IMR-90 (cell line): ENCODE measurements around the gene POLR3E. TPM values are rescaled to one million over a fixed set of nuclear protein-coding genes. Genes with fewer than 3 reads are reported as not detected.

Experiments
- ATAC-seq: fragments of 200-7000 bp; cut with Tn5 transposase; 2 replicates; pipeline ENCODE4 v1.9.1; 2020; ENCODE audit warnings: low read depth, mild to moderate bottlenecking, moderate library complexity
- BruUV-seq: library from RNA; stranded (reverse); fragments of 400-500 nt; replicated peaks from 2 replicates; lab custom pipeline; 2021; lab: Mats Ljungman, UMichigan
- CTCF ChIA-PET: fragments of 300-600 bp; formaldehyde crosslinking; extraction: SDS; loops from one replicate; lab custom pipeline; 2021; ENCODE audit warnings: antibody characterized with exemption; lab: Yijun Ruan, JAX
- POLR2A ChIA-PET: fragments of 300-600 bp; sonication (Branson Sonifier 250); formaldehyde crosslinking; loops from one replicate; lab custom pipeline; 2022; ENCODE audit warnings: antibody characterized with exemption; ENCODE audit not compliant: unreplicated experiment; lab: Charles Lee
- DNase-seq: peaks from one replicate; pipeline ENCODE4 v3.0.0; 2013
- H2AFZ ChIP-seq: replicated peaks from 2 replicates; pipeline ENCODE3; 2013; ENCODE audit warnings: low read length, mild to moderate bottlenecking; ENCODE audit not compliant: poor library complexity
- H2AK5ac ChIP-seq: 2 replicates; pipeline ENCODE4 v1.6.1; 2013; ENCODE audit warnings: low read depth, low read length, inconsistent platforms
- H2AK9ac ChIP-seq: replicated peaks from 2 replicates; pipeline ENCODE3; 2013; ENCODE audit warnings: mild to moderate bottlenecking, low read depth, low read length, moderate library complexity; ENCODE audit not compliant: poor library complexity
- H2BK120ac ChIP-seq: 2 replicates; pipeline ENCODE4 v1.6.1; 2013; ENCODE audit warnings: low read depth, low read length, inconsistent platforms
- H2BK15ac ChIP-seq: 3 replicates; pipeline ENCODE4 v1.6.1; 2013; ENCODE audit warnings: low read depth, low read length, inconsistent platforms
- H2BK20ac ChIP-seq: 2 replicates; pipeline ENCODE4 v1.6.1; 2013; ENCODE audit warnings: low read depth, mild to moderate bottlenecking, inconsistent platforms, low read length, moderate library complexity
- H2BK5ac ChIP-seq: 2 replicates; pipeline ENCODE4 v1.6.1; 2013; ENCODE audit warnings: mild to moderate bottlenecking, low read depth, low read length, inconsistent platforms; ENCODE audit not compliant: poor library complexity, severe bottlenecking
- H3K14ac ChIP-seq: replicated peaks from 2 replicates; pipeline ENCODE4 v1.6.1; 2013; ENCODE audit warnings: low read depth, low read length, inconsistent platforms
- H3K18ac ChIP-seq: 2 replicates; pipeline ENCODE4 v1.6.1; 2013; ENCODE audit warnings: low read depth, low read length, control low read depth
- H3K23ac ChIP-seq: 2 replicates; pipeline ENCODE4 v1.6.1; 2013; ENCODE audit warnings: low read depth, low read length, inconsistent platforms
- H3K27ac ChIP-seq: 2 replicates; pipeline ENCODE4 v1.5.1; 2013; ENCODE audit warnings: mild to moderate bottlenecking, control low read depth, low read length; ENCODE audit not compliant: insufficient read depth
- H3K27me3 ChIP-seq: 2 replicates; pipeline ENCODE4 v1.6.1; 2013; ENCODE audit warnings: low read length; ENCODE audit not compliant: control insufficient read depth, insufficient read depth
- H3K36me3 ChIP-seq: 2 replicates; pipeline ENCODE4 v1.6.1; 2013; ENCODE audit warnings: low read length, mixed read lengths; ENCODE audit not compliant: control insufficient read depth, insufficient read depth
- H3K4ac ChIP-seq: 2 replicates; pipeline ENCODE4 v1.6.1; 2013; ENCODE audit warnings: low read depth, low read length, inconsistent platforms
- H3K4me1 ChIP-seq: 2 replicates; pipeline ENCODE4 v1.6.1; 2013; ENCODE audit warnings: low read length, mixed read lengths; ENCODE audit not compliant: control insufficient read depth, insufficient read depth
- H3K4me2 ChIP-seq: 2 replicates; pipeline ENCODE4 v1.6.1; 2013; ENCODE audit warnings: low read depth, mild to moderate bottlenecking, control low read depth, low read length, moderate library complexity
- H3K4me3 ChIP-seq: 2 replicates; pipeline ENCODE4 v1.5.1; 2013; ENCODE audit warnings: low read depth, mild to moderate bottlenecking, control low read depth, low read length, moderate library complexity; ENCODE audit not compliant: insufficient read depth
- H3K56ac ChIP-seq: 2 replicates; pipeline ENCODE4 v1.6.1; 2013; ENCODE audit warnings: low read length, inconsistent platforms; ENCODE audit not compliant: insufficient read depth; ENCODE audit errors: extremely low read depth
- H3K79me1 ChIP-seq, 2 experiments: 2 replicates each; pipeline ENCODE4 v1.6.1; 2013; ENCODE audit warnings: low read length in 2 of 2, inconsistent platforms in 1 of 2, low read depth in 1 of 2
- H3K9ac ChIP-seq: 2 replicates; pipeline ENCODE4 v1.6.1; 2013; ENCODE audit warnings: low read depth, low read length, control low read depth
- H3K9me1 ChIP-seq: 2 replicates; pipeline ENCODE4 v1.6.1; 2013; ENCODE audit warnings: low read length, inconsistent platforms; ENCODE audit not compliant: insufficient read depth
- H3K9me3 ChIP-seq: 2 replicates; pipeline ENCODE4 v1.6.1; 2013; ENCODE audit warnings: low read length; ENCODE audit not compliant: control insufficient read depth, insufficient read depth
- H4K20me1 ChIP-seq: 2 replicates; pipeline ENCODE4 v1.6.1; 2013; ENCODE audit warnings: low read length, inconsistent platforms; ENCODE audit not compliant: insufficient read depth
- H4K5ac ChIP-seq: 2 replicates; pipeline ENCODE4 v1.6.1; 2013; ENCODE audit warnings: mild to moderate bottlenecking, low read depth, low read length, control low read depth
- H4K8ac ChIP-seq, 2 experiments: 2 replicates each; pipeline ENCODE4 v1.6.1; 2013; ENCODE audit warnings: low read depth in 2 of 2, low read length in 2 of 2, control low read depth in 1 of 2, inconsistent platforms in 1 of 2
- H4K91ac ChIP-seq: 2 replicates; pipeline ENCODE4 v1.6.1; 2013; ENCODE audit warnings: low read depth, low read length, inconsistent platforms; ENCODE audit not compliant: insufficient read depth
- BHLHE40 ChIP-seq: fragments of 150-350 bp; IDR thresholded peaks from 2 replicates; pipeline ENCODE4 v1.6.1; 2016; ENCODE audit warnings: mild to moderate bottlenecking, low read depth, low read length
- FOS ChIP-seq: fragments of 150-350 bp; IDR thresholded peaks from 2 replicates; pipeline ENCODE4 v1.6.1; 2016; ENCODE audit warnings: low read depth, low read length
- RFX5 ChIP-seq: IDR thresholded peaks from 2 replicates; pipeline ENCODE4 v1.8.0; 2012; ENCODE audit warnings: low read depth, mild to moderate bottlenecking, low read length, moderate library complexity
- SMC3 ChIP-seq: fragments of 150-350 bp; IDR thresholded peaks from 2 replicates; pipeline ENCODE4 v1.6.1; 2016; ENCODE audit warnings: low read depth, mild to moderate bottlenecking, antibody characterized with exemption, low read length, moderate library complexity
- WGBS, 2 experiments: methylation state at CpG; one replicate each; pipeline versions ENCODE4 v1.1.5 to v1.1.7; 2013; ENCODE audit warnings: missing lambda C conversion rate in 2 of 2; ENCODE audit not compliant: insufficient read length in 1 of 2; ENCODE audit errors: extremely low coverage in 2 of 2; 5-methylcytosine and 5-hydroxymethylcytosine counted together
- dilution Hi-C: fragments of 300-500 bp; cut with HindIII; formaldehyde crosslinking; loops from one replicate; pipeline ENCODE4 v1.14.3; 2018; ENCODE audit warnings: low sequenced_read_pairs; ENCODE audit not compliant: unreplicated experiment
- in situ Hi-C: fragments of 300-500 bp; cut with MboI; formaldehyde crosslinking; loops from 3 replicates; pipeline ENCODE4 v1.14.3; 2019; ENCODE audit warnings: low sequenced_read_pairs, inconsistent platforms, mixed read lengths
- intact Hi-C: fragments of 100-400 bp; cut with micrococcal nuclease; formaldehyde crosslinking; loops from 2 replicates; pipeline ENCODE4 v1.10.0; 2022
- polyA plus RNA-seq, 3 experiments: library from polyadenylated mRNA; depleted of rRNA; stranded (reverse); fragments of >200 nt; gene quantifications; 2 replicates each; pipeline ENCODE4 v1.2.3, GENCODE V29; 2012; ENCODE audit warnings: low replicate concordance in 1 of 3
- total RNA-seq: library from RNA; depleted of rRNA; stranded (reverse); fragments of >200 nt; gene quantifications from 2 replicates; pipeline ENCODE4 v1.2.3, GENCODE V29; 2012
- TF ChIP-seq, protein P1 (sequence below): conservative IDR thresholded peaks from 2 replicates; pipeline ENCODE4 v1.5.1; 2012; ENCODE audit warnings: mild to moderate bottlenecking, low read depth, low read length, improper control_type of control experiment

The POLR3E gene
- total and polyA plus RNA-seq, 2 of the 4 experiments (the other 2 are of a cell fraction): 19.9 to 46.0 TPM

DNA sequence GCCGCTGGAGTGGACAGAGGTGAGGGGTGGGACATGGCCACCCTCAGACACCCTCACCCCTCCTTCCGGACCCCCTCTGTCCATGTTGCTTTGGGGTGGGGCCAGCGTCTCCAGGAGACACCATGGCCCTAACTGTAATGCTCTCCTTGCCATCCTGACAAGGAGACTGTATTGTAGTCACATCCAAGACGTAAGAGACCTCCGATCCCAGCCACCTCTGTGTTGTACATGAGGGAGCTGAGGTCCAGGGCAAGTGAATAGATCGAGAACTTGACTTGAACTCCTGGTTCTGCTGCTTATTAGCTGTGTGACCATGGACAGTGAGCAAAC, 30.2 kb downstream of the POLR3E start:
- no peak overlapping the region for H2BK15ac ChIP-seq
- H2AFZ ChIP-seq: no peak overlapping the region
- intact Hi-C loops: no loop called here
- in situ Hi-C loops: loop anchor here (25.0 kb wide), 1 partner anchor 1165 kb away; the partner anchor contains the start of genes DNAH3 and LDAF1
- H3K9ac ChIP-seq: no peak overlapping the region
- CTCF ChIA-PET: no interaction called here
- no peak for DNase-seq
- dilution Hi-C loops: no loop called here
- H2AK9ac ChIP-seq: no peak overlapping the region
- no peaks in the 10 kb centered on the region for H3K4me1 ChIP-seq
- POLR2A ChIA-PET: no interaction called here
- peaks cover 8% of the 10 kb centered on the region; the same call in 1 of the 2 replicates for H4K20me1 ChIP-seq
- H3K4ac ChIP-seq: no peak overlapping the region
- H3K14ac ChIP-seq: no peak overlapping the region
- H3K56ac ChIP-seq: no peak overlapping the region
- WGBS, 2 experiments: no CpG with 5 or more reads among the region's 6 CpGs
- no peak overlapping the region for H2BK20ac ChIP-seq
- H3K4me3 ChIP-seq: no peak overlapping the region
- no peak overlapping the region for H2BK120ac ChIP-seq
- H3K4me2 ChIP-seq: no peak overlapping the region
- no peak for ATAC-seq
- H4K5ac ChIP-seq: no peak overlapping the region
- BruUV-seq: no TSS peak
- no peak overlapping the region for H2BK5ac ChIP-seq
- H2AK5ac ChIP-seq: no peak overlapping the region
- peaks cover 62% of the 10 kb centered on the region for H3K36me3 ChIP-seq
- H4K91ac ChIP-seq: no peak overlapping the region
- no peak overlapping the region for H3K27ac ChIP-seq
- H3K9me1 ChIP-seq: peaks cover 3% of the 10 kb centered on the region; the same call in 1 of the 2 replicates
- TF ChIP-seq SMC3 (no peak), BHLHE40 (no peak), FOS (no peak), RFX5 (no peak)
- TF ChIP-seq, protein P1, sequence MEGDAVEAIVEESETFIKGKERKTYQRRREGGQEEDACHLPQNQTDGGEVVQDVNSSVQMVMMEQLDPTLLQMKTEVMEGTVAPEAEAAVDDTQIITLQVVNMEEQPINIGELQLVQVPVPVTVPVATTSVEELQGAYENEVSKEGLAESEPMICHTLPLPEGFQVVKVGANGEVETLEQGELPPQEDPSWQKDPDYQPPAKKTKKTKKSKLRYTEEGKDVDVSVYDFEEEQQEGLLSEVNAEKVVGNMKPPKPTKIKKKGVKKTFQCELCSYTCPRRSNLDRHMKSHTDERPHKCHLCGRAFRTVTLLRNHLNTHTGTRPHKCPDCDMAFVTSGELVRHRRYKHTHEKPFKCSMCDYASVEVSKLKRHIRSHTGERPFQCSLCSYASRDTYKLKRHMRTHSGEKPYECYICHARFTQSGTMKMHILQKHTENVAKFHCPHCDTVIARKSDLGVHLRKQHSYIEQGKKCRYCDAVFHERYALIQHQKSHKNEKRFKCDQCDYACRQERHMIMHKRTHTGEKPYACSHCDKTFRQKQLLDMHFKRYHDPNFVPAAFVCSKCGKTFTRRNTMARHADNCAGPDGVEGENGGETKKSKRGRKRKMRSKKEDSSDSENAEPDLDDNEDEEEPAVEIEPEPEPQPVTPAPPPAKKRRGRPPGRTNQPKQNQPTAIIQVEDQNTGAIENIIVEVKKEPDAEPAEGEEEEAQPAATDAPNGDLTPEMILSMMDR: no peak
- peaks cover 16 to 35% of the 10 kb centered on the region in 2 experiments for H3K79me1 ChIP-seq
- no peaks in the 10 kb centered on the region for H3K9me3 ChIP-seq
- no peak overlapping the region for H3K23ac ChIP-seq
- H3K18ac ChIP-seq: no peak overlapping the region
- H3K27me3 ChIP-seq: no peaks in the 10 kb centered on the region
- no peak overlapping the region for H4K8ac ChIP-seq
